HG03175 (cell line): ENCODE measurements around the gene TJP3.

Experiments
- ATAC-seq: cut with Tn5 transposase; IDR thresholded peaks from one replicate; pipeline ENCODE4 v1.9.1; 2021; ENCODE audit warnings: mild to moderate bottlenecking, moderate library complexity; ENCODE audit not compliant: unreplicated experiment

TJP3 gene

GRCh38 chr19:3781603-3782002, 73.4 kb downstream of the TJP3 start:
- ATAC-seq: no peak

DNA sequence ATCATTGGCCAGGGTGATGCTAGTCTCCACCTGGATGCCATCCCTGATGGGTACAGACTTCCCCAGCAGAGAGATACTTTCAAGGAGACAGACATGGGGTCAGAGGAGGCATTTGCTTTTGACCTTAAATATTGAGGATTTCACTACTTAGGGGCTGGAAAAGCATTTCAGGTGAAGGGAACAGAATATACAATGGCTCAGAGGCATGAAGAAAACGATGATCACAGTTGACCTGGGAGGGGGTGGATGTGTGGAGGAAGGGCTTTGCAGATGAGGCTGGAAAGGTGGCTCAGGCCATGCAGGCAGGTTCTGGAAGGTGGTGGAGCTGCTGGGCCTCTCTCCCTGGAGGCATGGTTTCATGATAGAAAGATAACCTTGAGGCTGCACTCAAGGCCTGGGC, 74.1 kb downstream of the TJP3 start:
- no peak for ATAC-seq

- no peak for ATAC-seq
These were observed 74.7 kb downstream of the TJP3 start for GRCh38 chr19:3782903-3783302.

GRCh38 chr19:3783660-3784584, 75.7 kb downstream of the TJP3 start:
- ATAC-seq: no peak

DNA sequence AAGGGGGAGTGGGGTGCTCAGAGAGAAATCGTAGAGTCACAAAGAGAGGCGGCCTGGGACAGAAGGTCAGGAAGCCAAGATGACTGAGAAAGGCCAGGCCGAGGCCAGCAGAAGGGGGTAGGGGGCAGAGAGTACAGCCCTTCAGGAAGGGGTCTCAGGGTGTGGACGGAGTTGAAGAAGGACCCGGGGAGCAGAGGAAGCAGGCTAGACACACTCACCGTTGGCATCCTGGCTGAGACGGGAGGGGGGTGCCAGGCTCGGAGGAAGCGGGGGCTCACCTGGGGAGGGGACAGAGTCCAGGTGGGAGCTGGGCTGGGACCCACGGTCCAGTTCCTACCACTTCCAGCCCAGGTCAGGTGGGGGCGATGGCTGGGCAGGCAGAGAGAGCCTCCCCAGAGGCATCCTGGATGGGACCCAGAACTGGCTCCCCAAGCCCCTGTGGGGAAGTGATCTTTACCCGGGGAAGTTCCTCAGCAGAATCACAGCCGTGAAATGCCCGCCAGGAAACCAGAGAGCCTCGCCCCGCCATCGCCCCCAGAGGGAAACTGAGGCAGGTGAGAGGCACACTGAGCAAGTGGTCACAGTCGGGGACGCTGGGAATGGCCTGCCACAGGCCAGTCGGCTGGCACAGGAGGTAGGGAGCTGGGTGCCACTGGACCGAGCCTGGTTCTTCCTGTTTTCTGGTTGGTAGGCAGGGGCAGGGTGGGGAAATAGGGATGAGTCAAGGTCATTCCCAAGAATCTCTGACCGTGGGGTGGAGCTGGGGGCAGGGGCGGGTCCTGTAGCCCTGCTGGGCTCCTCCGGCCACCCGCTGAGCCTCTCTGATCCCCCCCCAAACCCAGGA, 76.6 kb downstream of the TJP3 start:
- ATAC-seq: no peak

- ATAC-seq: no peak
These were observed 77.3 kb downstream of the TJP3 start for GRCh38 chr19:3785451-3785937.

GRCh38 chr19:3785938-3786824, 78.0 kb downstream of the TJP3 start, which contains the start of gene MATK:
MATK (minus strand) TSS chr19:3786381; CDS start chr19:3785135, 1,246 bp downstream.
- no peak for ATAC-seq

DNA sequence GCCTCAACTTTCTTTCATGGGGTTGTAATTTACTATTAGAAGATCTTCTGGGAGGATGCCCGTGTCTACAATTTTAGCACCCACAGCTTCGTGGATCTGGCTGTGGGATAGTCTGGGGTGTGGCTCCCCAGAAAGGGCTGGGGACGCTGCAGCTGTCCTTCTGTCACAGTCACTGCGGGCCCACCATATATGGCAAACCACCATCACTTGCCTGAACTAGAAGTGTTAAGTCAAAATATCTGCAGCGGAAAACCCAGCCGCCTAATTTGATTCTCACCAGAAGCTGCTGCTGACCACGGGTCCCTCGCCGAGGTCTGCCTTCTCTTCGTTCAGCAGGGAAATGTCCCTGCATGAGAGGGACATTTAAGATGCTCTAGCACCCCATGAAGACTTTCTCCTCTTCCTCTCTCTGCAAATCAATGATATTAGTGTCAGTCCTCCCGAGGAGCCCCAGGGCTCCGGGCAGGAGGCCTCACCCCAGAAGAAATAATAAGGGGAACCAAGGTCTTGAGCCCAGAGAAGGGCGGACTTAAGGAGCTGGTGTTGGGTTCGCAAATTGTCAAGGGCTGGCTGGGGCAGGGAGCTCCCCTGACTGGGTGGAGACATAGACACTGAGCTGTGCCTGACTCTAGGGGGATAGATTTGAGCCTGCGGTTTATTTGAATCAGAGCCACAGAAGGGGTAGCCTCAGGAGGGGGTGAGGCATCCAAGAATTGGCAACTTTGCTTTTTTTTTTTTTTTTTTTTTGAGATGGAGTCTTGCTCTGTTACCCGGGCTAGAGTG, 81.0 kb downstream of the TJP3 start:
- ATAC-seq: no peak

GRCh38 chr19:3790209-3790734, 82.1 kb downstream of the TJP3 start:
- no peak for ATAC-seq

- ATAC-seq: no peak
These were observed 82.8 kb downstream of the TJP3 start for GRCh38 chr19:3790941-3791340.

- no peak for ATAC-seq
These were observed 83.9 kb downstream of the TJP3 start for GRCh38 chr19:3792114-3792513.

- ATAC-seq: no peak
These were observed 85.6 kb downstream of the TJP3 start for GRCh38 chr19:3793799-3794198.

GRCh38 chr19:3796358-3796757, 88.2 kb downstream of the TJP3 start:
- ATAC-seq: no peak

GRCh38 chr19:3798137-3798536, 90.0 kb downstream of the TJP3 start:
- ATAC-seq: no peak
